ENCODE data around the gene EFS. TPM values are rescaled to one million over a fixed set of nuclear protein-coding genes. Genes with fewer than 3 reads are reported as not detected.

The EFS gene
- total and polyA plus RNA-seq, 2 of the 8 experiments (the other 6 are each of a cell fraction or from before 2014, with no cell fraction given), result 27.8 to 28.6 TPM

- TF ChIP-seq JUN (IDR thresholded peaks at IDR 0.05; ENCODE audit: low read depth, low read length), result no peak
- TF ChIP-seq TAF7 (optimal IDR thresholded peaks at IDR 0.05; ENCODE audit: borderline replicate concordance, low read depth, low read length), result peak; percentile 60
- no peak for TF ChIP-seq POU5F1 (IDR thresholded peaks at IDR 0.05; ENCODE audit: low read depth, low read length)
- no peak for TF ChIP-seq EZH2 (IDR thresholded peaks at IDR 0.05; ENCODE audit: low read depth, low read length, severe bottlenecking)
- TF ChIP-seq HDAC6 (IDR thresholded peaks at IDR 0.05; ENCODE audit: low read depth, low read length), result no peak
- 0 out of 2 replicates have a peak, but pooled peaks have one; percentile 20 for TF ChIP-seq TAF1 (IDR thresholded peaks at IDR 0.05; ENCODE audit: low read depth, low read length)
- TF ChIP-seq SIRT6 (IDR thresholded peaks at IDR 0.05; ENCODE audit: low read length), result no peak
- TF ChIP-seq SIX5 (IDR thresholded peaks at IDR 0.05; ENCODE audit: low read depth, low read length), result no peak
- no peak for TF ChIP-seq MAFK (IDR thresholded peaks at IDR 0.05; ENCODE audit: low read depth, low read length)
- TF ChIP-seq GTF2F1 (IDR thresholded peaks at IDR 0.05; ENCODE audit: borderline replicate concordance, low read depth, low read length), result 0 out of 2 replicates have a peak, but pooled peaks have one; percentile 13
- TF ChIP-seq CTBP2 (IDR thresholded peaks at IDR 0.05; ENCODE audit: borderline replicate concordance, insufficient read depth, insufficient read length, low read length), result peak; percentile 24
- TF ChIP-seq, protein P1, sequence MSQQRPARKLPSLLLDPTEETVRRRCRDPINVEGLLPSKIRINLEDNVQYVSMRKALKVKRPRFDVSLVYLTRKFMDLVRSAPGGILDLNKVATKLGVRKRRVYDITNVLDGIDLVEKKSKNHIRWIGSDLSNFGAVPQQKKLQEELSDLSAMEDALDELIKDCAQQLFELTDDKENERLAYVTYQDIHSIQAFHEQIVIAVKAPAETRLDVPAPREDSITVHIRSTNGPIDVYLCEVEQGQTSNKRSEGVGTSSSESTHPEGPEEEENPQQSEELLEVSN (IDR thresholded peaks at IDR 0.05), result peak; percentile 87
- no peak for TF ChIP-seq CHD1 (IDR thresholded peaks at IDR 0.05; ENCODE audit: low read depth, low read length)
- no peak for TF ChIP-seq BCL11A (IDR thresholded peaks at IDR 0.05; ENCODE audit: low read depth in 2 of 2, low read length in 2 of 2)
- no peak for TF ChIP-seq SP1 (IDR thresholded peaks at IDR 0.05; ENCODE audit: low read depth, low read length)
- no peak for TF ChIP-seq SUZ12 (IDR thresholded peaks at IDR 0.05; ENCODE audit: low read length)
- no peak for TF ChIP-seq KDM1A (IDR thresholded peaks at IDR 0.05; ENCODE audit: borderline replicate concordance, low read length)
- TF ChIP-seq, protein P2, sequence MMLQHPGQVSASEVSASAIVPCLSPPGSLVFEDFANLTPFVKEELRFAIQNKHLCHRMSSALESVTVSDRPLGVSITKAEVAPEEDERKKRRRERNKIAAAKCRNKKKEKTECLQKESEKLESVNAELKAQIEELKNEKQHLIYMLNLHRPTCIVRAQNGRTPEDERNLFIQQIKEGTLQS (IDR thresholded peaks at IDR 0.05; ENCODE audit: insufficient read depth, low read depth, low read length), result no peak
- no peak for TF ChIP-seq SP4 (IDR thresholded peaks at IDR 0.05; ENCODE audit: low read length)
- no peak for TF ChIP-seq CREB1 (IDR thresholded peaks at IDR 0.05)
- TF ChIP-seq EGR1 (IDR thresholded peaks at IDR 0.05; ENCODE audit: borderline replicate concordance, low read depth, low read length), result peak; percentile 71
- TF ChIP-seq ZNF274 (IDR thresholded peaks at IDR 0.05; ENCODE audit: borderline replicate concordance, extremely low read depth, low read length), result no peak
- TF ChIP-seq SRF (IDR thresholded peaks at IDR 0.05; ENCODE audit: low read depth, low read length), result no peak
- TF ChIP-seq CBX5 (IDR thresholded peaks at IDR 0.05; ENCODE audit: low read depth, low read length), result no peak
Measured at GRCh38 chr14:23364164-23365035, 572 bp downstream of the EFS start (continued).
